Colonic mucosa (tissue), 4 donors: Measurements from ENCODE around the gene TMEM253. TPM values are rescaled to one million over a fixed set of nuclear protein-coding genes. Genes with fewer than 3 reads are reported as not detected.

ENCODE experiments used
- DNase-seq: peaks from one replicate; pipeline ENCODE4 v3.0.0-alpha.2; 2020
- H3K27ac ChIP-seq: fragments of 200-600 bp; one replicate; pipeline ENCODE4 v1.8.0; 2021
- H3K27me3 ChIP-seq: fragments of 200-600 bp; one replicate; pipeline ENCODE4 v1.8.0; 2021
- H3K36me3 ChIP-seq: fragments of 200-600 bp; one replicate; pipeline ENCODE4 v1.8.0; 2021
- H3K4me1 ChIP-seq: fragments of 200-600 bp; one replicate; pipeline ENCODE4 v1.8.0; 2021; ENCODE audit warnings: mild to moderate bottlenecking
- H3K4me3 ChIP-seq: fragments of 200-600 bp; one replicate; pipeline ENCODE4 v1.8.0; 2021
- H3K9ac ChIP-seq, 2 donors: one replicate each; pipeline ENCODE4 v1.7.0; 2013; ENCODE audit warnings: control low read depth in 2 of 2, low read depth in 2 of 2, low read length in 2 of 2
- H3K9me3 ChIP-seq: fragments of 200-600 bp; one replicate; pipeline ENCODE4 v1.8.0; 2021
- intact Hi-C: fragments of 100-400 bp; cut with DNase I; formaldehyde crosslinking; loops from one replicate; pipeline ENCODE4 v1.14.1; 2022
- total RNA-seq, 2 donors: library from RNA; stranded (reverse); fragmentation: NEBNext Ultra II Directional in 1 of 2; extraction: Animal tissue kit (Norgen Biotek cat#: 25700) in 1 of 2; gene quantifications; one replicate each; pipeline ENCODE4 v1.2.1, GENCODE V29; 2021
- TF ChIP-seq, protein P1 (sequence below): fragments of 200-600 bp; IDR thresholded peaks from one replicate; pipeline ENCODE4 v1.8.0; 2022; ENCODE audit warnings: antibody characterized with exemption, mild to moderate bottlenecking
- donor health status: healthy.
- donor health status: DM: no; HTN: no; CAD: no.
- donor health status: DM: no; HTN: no; CAD: no.

The TMEM253 gene
- total RNA-seq, 2 donors from 2014 or later = 28.8 to 48.3 TPM

DNA sequence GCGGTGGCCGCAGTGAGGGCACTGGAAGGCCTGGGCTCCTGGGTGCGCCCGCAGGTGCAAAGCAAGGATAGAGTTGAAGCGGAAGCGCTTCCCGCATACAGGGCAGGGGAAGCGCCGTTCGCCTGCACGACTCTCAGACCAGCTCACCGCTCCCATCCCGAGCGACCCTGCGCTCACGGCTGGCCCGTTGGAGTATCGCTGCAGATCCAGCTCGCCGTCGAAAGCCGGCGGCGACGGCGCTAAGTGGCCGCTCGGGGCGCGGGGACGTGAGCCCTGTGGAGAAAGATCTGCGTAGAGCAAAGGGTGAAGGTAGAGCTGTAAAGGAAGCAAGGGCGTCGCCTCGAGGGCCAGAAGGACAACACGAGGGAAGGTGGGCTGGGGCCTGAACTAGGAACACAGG lies 7.8 kb upstream of the TMEM253 start:
- Histone ChIP-seq H3K36me3 (no peaks in the 10 kb centered on the region), H3K9me3 (no peaks in the 10 kb centered on the region), H3K27ac (no peak overlapping the region), H3K4me3 (no peak overlapping the region), H3K27me3 (no peaks in the 10 kb centered on the region), H3K9ac (no peak overlapping the region), H3K4me1 (peaks cover 4% of the 10 kb centered on the region)
- DNase-seq = no peak
- intact Hi-C loops = loop anchor here (5.0 kb wide), 1 partner anchor 76 kb away; no protein-coding TSS in a partner anchor
- TF ChIP-seq, protein P1, sequence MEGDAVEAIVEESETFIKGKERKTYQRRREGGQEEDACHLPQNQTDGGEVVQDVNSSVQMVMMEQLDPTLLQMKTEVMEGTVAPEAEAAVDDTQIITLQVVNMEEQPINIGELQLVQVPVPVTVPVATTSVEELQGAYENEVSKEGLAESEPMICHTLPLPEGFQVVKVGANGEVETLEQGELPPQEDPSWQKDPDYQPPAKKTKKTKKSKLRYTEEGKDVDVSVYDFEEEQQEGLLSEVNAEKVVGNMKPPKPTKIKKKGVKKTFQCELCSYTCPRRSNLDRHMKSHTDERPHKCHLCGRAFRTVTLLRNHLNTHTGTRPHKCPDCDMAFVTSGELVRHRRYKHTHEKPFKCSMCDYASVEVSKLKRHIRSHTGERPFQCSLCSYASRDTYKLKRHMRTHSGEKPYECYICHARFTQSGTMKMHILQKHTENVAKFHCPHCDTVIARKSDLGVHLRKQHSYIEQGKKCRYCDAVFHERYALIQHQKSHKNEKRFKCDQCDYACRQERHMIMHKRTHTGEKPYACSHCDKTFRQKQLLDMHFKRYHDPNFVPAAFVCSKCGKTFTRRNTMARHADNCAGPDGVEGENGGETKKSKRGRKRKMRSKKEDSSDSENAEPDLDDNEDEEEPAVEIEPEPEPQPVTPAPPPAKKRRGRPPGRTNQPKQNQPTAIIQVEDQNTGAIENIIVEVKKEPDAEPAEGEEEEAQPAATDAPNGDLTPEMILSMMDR = no peak

DNA sequence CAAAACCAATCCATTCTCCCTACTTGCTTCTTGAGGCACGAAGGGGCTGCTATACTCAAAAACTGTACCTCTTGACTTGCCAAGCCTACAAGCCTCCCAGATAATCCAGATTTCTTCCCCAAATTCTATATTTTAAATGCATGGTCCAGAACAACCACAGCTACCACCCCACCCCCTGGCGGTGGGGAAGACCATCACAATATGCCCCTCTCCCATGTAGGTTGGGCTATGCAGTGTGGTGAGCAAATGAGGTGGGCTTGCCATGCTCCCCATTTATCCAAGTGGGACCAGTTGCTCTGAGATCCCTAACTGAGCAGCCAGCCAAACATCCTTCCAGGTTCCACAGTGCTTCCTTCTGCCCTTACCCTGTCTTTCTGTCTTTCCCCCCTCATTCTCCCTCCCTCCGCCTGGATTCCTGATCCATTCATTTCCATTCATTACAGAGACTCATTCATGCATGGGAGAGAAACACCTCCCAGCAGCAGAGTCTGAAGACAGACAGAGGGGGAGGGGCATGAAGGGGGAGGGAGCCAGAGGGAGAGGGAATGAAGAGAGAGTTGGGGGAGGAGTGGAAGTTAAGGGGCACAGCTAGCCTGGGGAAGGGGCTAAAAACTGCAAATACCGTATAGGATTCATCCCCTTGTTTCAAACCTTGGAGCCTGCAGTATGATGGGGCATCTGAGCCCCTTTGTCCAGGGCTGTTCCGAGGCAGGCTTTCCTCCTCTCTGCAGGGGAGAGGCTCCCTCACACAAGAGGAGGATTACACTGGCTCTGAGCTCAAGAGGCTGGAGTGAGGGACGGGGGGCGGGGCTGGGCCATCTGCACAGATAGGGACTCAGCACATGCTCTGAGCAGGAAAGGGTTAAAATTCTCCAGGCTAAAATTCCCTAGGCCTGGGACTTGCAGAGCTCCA lies 6.8 kb upstream of the TMEM253 start:
- Histone ChIP-seq H3K4me1 (peaks cover 2% of the 10 kb centered on the region), H3K9ac (no peak overlapping the region), H3K36me3 (no peaks in the 10 kb centered on the region), H3K27ac (no peak overlapping the region), H3K4me3 (no peak overlapping the region), H3K27me3 (no peaks in the 10 kb centered on the region), H3K9me3 (no peaks in the 10 kb centered on the region)
- TF ChIP-seq, protein P1 = no peak
- intact Hi-C loops = loop anchor here (5.0 kb wide), 1 partner anchor 77 kb away; no protein-coding TSS in a partner anchor
- DNase-seq = peak; percentile 22

DNA sequence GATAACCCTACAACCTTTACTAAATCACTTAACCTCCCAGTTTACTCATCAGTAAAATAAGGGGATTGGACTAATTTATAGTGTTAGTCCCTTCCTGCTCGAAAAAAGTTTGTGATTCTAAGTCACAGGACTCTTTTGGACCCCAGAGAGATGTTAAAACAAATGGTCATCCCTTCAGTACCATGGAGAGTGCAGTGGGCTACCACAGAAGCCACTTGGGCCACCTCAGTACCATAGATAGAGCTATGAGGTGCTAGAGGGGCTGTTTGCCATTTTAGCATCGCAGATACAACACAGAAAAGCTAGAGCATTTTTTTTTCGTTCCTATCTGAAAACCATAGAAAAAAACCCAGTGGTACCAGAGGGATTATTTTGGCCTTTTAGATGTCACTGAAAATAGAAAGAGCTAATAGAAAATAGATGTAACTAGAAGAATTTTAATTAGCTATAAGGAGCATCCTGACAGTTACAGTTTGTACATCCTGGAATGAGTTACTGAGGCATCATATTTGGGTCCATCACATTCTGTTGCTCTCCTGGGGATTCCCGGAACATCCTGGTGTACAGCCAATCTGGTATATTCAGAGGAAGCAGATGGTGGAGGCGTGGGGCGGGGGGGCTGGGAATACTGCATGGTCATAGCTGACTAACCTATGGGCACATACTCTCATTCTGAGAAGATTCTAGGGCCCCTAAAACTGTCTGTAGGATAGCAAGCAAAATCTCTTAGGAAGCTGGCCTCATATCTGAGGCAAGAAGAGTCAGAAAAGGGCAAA lies 5.2 kb upstream of the TMEM253 start:
- intact Hi-C loops = no loop called here

DNA sequence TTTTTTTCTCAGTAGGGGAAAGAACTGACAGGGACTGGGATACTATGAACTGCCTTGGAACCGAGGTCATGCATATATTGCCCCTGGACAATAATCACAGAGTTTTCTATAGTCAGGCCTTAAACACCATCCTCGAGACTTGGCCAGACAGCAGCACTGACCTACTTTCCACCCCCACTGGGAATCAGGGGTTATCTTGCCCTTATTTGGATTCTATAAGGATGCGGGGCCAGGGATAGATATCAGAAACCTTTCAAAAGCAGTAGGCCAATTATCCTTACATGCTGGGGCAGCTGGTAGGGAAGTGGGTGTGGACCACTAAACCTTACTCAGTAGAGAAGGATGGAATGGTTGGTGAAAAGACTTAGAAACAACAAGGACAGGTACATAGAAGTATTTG lies 4.4 kb upstream of the TMEM253 start:
- Histone ChIP-seq H3K27ac (peak overlapping the region; percentile 58), H3K9ac (peak overlapping the region in 1 of 2 donors; percentile 22), H3K9me3 (no peaks in the 10 kb centered on the region), H3K4me3 (no peak overlapping the region), H3K36me3 (no peaks in the 10 kb centered on the region), H3K4me1 (peaks cover 7% of the 10 kb centered on the region), H3K27me3 (no peaks in the 10 kb centered on the region)
- intact Hi-C loops = no loop called here
- no peak for DNase-seq
- TF ChIP-seq, protein P1 = no peak

More for the DNA sequence above, 5.2 kb upstream of the TMEM253 start:
- H3K36me3 ChIP-seq = no peaks in the 10 kb centered on the region
- DNase-seq = no peak
- H3K27ac ChIP-seq = peak overlapping the region; percentile 58
- H3K9me3 ChIP-seq = no peaks in the 10 kb centered on the region
- H3K9ac ChIP-seq = no peak overlapping the region
- no peak overlapping the region for H3K4me3 ChIP-seq
- no peaks in the 10 kb centered on the region for H3K27me3 ChIP-seq
- H3K4me1 ChIP-seq = peaks cover 7% of the 10 kb centered on the region
- TF ChIP-seq, protein P1 = no peak

DNA sequence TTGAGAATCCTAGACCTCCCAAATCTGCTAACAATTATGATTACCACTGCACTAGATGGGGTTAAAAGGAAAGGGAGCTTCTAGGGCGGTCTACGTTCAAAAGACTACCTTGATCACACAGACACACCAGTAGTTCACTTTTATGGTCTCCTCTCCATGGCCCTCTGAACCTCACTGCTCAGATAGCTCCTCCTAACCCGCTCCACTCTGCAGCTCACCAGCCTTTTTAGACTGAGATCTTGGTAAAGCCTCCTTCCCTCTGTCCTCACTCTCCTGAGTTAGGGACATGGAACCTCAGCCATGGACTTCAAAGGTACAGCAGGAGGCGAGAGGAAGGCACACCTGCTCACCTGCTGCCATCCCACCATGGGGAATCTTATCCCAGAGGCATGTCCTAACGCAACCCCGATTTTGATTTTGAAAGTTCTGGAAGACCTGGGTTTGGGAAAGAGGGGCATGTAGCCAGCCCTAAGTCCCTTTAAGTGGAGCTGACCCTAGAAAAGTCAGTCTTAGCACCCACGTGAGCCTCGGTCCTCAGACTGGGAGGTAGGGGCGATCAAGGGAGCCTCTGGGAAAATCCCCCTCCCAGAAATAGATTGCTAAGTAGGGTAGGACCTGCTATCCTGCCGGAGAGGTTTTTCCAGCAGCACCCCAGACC lies 3.8 kb upstream of the TMEM253 start:
- H3K27ac ChIP-seq = peak overlapping the region; percentile 58
- peaks cover 7% of the 10 kb centered on the region for H3K4me1 ChIP-seq
- peak overlapping the region; percentile 30 for H3K4me3 ChIP-seq
- H3K9ac ChIP-seq = peak overlapping the region in 1 of 2 donors; percentile 41
- DNase-seq = no peak
- TF ChIP-seq, protein P1 = no peak
- no peaks in the 10 kb centered on the region for H3K36me3 ChIP-seq
- H3K9me3 ChIP-seq = no peaks in the 10 kb centered on the region
- H3K27me3 ChIP-seq = no peaks in the 10 kb centered on the region
- intact Hi-C loops = no loop called here
